HG03135 (cell line): Measurements from ENCODE around the gene MTMR4.
"Not testable (repeated sequence)": the region's sequence is repeated elsewhere in the genome, so short reads cannot be mapped to it uniquely, and the experiment has no call there.

Experiments used
- ATAC-seq: cut with Tn5 transposase; IDR thresholded peaks from one replicate; pipeline ENCODE4 v1.9.1; 2021; ENCODE audit warnings: mild to moderate bottlenecking, moderate library complexity; ENCODE audit not compliant: unreplicated experiment

MTMR4 gene

DNA sequence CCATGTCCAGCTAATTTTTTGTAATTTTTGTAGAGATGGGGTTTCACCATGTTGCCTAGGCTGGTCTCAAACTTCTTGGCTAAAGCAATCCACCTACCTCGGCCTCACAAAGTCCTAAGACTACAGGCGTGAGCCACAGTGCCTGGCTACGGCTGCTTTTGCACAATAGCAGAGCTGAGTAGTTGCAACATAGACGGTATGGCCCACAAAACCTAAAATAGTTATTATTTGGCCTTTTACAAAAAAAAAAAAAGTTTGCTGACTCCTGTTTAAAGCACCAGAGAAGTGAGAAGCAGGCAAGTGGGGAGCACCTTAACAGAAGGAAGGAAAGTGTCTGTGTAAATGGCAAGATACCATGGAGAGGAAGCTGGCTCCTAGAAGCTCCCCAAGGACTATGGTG lies 20.9 kb downstream of the MTMR4 start:
- no peak for ATAC-seq

DNA sequence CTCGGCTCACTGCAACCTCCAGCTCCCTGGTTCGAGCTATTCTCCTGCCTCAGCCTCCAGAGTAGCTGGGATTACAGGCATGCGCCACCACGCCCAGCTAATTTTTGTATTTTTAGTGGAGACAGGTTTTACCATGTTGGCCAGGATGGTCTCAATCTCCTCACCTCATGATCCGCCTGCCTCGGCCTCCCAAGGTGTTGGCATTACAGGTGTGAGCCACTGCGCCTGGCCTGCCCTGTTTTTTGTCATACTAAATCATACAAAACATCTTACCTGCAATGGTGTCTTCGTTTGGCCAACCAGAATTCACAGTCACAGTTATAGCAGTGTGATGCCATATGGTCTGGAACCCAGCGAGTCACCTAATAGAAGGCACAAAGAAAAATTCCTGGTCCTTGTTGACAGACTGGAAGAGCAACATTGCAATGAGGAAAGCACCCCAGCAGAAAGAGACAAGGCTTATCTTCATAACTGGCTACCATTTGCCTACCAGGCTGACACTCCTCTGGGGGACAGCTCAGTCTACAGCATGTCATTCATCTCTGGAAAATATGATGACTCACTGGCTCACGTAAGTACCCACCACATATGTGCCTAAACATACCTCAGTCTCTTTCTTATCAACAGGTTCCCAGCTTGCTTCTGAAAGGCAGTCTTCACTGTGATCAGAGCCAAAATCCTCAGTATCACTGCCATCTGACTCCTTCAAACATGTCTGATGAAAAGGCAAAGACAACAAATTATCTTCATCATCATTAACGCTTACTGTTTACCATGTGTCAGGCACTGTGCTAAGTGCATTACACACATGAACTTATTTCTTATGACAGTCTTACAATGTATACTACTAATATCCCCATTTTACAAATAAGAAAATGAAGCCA lies 22.0 kb downstream of the MTMR4 start:
- no peak for ATAC-seq

DNA sequence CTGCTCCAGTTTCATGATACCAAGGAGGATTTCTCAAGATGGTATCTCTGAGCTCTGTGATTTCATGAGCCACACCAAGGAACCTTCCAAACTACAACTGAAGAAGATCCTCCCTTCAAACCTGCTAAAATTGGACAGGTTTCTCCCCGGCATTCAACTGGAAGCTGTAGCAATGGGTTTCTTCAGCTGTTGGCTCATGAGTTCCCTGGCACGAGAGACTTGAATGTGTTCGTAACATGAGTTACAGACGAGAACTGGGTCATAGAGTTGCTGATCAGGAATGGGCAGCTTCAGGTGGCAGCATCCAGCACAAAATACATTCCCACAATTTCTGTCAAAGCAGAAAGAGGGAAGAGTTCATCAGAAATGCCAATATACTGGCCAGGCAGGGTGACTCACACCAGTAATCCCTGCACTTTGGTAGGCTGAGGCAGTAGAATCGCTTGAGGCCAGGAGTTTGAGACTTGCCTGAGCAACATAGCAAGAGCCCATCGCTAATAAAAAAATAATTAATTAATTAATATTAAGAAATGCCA lies 22.9 kb downstream of the MTMR4 start:
- no peak for ATAC-seq

DNA sequence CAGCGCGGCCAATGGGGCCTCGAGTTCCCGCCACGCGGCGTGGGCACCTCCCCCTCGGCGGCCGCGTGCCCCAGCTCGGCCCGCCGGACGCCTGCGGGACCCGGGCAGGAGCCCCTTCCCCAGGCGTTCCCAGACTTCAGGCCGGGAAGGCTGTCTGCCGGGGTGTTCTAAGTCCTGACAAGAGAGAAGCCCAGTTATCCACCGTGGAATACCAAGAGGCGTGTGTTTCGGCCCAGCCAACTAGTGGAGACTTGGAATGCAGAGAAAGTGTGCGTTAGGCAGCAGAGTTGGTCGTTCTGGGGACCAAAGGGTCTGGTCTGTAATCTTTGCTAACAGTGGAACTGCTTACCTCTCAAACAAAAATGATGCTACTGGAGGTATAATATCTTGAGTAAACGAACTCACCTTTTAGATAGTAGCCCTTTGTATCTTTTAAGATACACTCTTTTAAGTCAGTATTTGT lies 26.0 kb downstream of the MTMR4 start:
- no peak for ATAC-seq

DNA sequence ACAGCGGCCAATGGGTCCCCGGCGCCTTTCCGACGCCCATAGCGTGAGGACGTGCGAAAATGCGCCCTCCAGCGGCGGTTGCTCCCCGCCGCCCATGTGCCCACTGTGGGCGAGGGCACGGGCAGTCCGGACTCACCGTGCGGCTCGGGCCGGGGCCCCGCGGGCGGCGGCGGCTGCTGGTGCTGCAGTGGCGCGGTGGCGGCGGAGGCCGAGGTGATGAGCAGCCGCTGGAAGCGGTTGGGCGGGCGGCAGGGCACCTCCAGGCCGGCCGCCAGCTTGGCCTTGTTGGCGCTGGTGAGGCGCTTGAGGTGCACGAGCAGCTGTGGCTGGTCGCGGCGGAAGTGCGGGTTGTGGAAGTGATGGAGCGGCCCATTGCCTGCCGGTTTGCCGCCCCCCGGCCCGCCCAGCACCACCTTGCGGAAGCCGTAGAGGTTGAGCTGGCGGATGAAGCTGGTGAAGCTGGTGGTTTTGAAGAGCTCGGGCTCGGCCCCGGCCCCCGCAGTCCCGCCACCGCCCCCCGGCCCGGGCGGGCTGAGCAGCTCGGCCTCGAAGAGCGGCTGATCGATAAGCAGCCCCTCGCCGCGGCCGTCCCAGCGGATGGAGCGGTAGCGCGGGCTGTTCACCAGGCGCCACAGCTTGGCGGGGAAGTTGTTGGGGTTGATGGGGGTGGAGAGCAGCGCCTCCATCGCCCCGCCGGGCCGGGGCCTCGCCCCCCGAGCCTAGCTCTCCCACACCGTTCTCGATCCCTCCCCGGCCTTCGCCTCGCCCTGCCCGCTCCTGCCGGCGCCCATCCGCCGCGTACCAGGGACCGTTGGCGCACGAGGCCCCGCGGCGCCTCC lies 26.6 kb downstream of the MTMR4 start, which contains the start of gene HSF5:
Gene HSF5, minus strand, starts transcription at position 820 of the 839 bp plus-strand sequence. Its CDS starts 134 bp downstream, at position 686.
- ATAC-seq: no peak

DNA sequence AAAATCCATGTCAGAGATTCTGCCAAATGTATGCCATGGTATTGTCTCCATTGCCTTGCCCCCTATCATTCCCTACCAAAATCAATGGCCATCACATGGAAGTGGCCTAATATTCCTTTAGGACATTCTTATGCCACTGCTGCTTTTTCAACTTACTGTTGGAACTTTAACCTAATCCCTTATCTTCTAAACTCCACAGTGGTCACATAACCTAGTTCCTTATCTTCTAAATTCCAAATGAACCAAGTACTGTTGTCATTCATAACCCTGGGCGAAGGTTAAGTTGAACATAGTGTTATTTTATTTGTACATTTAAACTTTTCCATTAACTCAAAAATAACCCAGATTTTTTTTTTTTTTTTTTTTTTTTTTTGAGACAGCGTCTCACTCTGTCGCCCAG lies 29.8 kb downstream of the MTMR4 start:
- no peak for ATAC-seq

DNA sequence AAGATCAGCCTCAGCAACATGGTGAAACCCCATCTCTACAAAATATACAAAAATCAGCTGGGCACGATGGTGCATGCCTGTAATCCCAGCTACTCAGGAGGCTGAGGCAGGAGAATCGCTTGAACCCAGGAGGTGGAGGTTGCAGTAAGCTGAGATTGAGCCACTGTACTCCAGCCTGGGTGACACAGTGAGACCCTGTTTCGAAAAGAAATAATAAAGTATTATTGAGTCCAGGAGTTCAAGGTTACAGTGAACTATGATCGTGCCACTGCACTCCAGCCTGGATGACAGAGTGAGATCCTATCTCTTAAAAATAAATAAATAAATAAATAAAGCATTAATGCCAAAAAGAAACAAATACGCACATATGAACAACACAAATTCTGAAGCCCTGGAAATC lies 32.6 kb downstream of the MTMR4 start:
- not testable (repeated sequence) for ATAC-seq

DNA sequence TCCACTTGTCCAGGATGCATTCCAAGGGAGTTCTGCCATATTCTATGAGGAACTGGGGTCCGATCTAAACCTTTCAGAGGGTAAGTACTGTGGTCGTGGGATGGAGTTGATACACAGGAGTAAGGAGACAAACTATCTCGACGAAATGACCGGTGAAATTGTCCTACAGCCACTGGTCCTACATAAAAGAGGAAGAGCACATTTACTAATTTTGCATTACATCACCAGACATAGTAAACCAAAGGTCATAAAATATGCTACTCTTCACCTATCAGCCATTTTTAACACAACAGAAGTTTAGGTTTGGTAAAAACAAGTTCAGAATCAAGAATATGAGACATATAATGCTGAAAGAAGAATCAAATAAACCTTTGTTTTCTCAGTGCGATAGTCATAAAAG lies 34.3 kb downstream of the MTMR4 start:
- no peak for ATAC-seq

DNA sequence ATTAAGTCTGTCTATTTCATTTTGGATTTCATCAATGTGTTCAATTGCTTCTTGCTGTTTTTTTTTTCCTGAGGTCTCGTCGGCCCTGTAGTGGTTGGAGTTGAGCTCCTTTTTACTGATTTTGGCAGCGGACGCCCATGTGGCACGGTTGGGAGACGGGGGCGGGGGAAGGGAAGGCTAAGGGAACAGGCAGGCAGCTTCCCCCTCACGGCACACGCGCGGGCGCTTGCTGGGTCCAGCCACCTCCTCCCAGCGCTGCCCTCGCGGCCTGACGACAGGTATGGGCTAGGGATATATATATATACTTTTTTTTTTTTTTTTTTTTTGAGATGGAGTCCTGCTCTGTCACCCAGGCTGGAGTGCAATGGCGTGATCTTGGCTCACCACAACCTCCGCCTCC lies 37.6 kb downstream of the MTMR4 start:
- ATAC-seq: no peak

DNA sequence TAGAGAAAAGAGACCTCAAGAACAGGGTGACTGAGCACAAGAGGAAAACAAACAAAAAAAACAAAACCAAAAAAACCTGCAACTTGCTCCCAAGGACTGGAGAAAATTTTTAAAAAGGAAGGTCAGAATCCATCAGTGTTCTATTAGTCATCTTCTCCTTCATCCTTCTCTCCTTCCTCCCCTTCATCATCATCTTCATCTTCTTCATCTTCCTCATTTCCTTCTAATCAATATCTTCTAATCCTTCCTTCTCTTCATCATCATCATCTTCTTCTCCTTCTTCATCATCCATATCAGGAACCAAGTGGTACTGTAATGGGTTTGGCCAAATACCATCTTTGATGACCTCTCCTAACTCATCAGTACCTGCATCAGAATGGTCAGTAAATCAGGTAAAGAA lies 38.5 kb downstream of the MTMR4 start:
- ATAC-seq: no peak

DNA sequence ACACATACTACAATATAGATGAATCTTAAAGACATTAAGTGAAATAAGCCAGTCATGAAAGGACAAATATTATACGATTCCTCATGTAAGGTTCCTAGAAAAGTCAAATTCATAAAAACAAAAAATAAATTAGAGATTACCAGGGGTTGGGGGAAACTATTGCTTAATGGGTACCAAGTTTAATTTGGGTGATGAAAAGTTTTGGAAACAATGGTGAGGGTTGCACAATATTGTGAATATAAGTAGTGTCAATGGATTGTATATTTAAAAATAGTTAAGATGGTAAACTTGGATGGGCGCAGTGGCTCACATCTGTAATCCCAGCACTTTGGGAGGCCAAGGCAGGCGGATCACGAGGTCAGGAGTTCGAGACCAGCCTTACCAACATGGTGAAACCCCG lies 44.1 kb downstream of the MTMR4 start:
- ATAC-seq: no peak

DNA sequence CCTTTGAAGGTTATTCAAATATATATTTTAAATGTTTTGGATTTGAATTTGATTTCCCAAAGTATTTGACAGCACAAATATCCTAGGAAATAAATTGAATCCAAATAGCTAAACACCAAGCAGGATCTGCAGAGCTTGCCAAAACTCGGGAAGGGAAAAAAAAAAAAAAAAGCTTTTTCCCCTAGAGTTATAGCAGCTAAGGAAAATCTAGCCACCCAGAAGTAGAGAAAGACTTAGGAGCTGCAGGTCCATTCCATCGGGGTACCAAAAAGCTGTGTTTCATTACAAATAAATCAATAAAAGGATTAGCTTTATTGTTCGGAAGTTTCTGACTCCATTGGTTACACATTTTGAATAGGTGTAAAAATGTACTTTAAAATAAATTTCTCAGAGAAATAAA lies 45.5 kb downstream of the MTMR4 start:
- ATAC-seq: no peak

DNA sequence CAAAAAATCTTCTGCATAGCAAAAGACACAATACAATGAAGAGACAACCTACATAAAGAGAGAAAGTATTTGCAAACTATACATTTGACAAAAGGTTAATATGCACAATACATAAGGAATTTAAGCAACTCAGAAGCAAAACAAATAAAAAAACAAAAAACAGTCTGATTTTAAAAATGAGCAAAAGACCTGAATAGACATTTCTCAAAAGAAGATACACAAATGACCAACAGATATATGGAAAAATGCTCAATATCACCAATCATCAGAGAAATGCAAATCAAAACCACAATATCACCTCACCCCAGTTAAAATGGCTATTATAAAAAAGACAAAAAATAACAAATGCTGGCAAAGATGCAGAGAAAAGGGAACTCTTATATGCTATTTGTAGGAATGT lies 58.9 kb downstream of the MTMR4 start:
- ATAC-seq: no peak

DNA sequence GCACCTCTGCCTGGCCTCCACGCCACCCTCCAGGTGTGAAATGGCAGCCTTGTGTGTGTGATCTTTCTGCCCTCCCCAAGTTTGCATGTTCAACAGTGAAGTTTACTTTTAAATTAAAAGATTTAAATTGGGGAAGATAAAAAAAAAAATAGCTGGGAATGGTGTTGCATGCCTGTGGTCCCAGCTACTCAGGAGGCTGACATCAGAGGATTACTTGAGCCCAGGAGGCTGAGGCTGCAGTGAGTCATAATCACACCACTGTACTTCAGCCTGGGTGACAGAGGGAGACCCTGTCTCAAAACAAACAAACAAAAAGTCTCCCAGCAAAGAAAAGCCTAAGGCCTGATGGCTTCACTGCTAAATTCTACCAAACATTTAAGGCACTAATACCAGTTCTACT lies 61.7 kb downstream of the MTMR4 start:
- no peak for ATAC-seq

DNA sequence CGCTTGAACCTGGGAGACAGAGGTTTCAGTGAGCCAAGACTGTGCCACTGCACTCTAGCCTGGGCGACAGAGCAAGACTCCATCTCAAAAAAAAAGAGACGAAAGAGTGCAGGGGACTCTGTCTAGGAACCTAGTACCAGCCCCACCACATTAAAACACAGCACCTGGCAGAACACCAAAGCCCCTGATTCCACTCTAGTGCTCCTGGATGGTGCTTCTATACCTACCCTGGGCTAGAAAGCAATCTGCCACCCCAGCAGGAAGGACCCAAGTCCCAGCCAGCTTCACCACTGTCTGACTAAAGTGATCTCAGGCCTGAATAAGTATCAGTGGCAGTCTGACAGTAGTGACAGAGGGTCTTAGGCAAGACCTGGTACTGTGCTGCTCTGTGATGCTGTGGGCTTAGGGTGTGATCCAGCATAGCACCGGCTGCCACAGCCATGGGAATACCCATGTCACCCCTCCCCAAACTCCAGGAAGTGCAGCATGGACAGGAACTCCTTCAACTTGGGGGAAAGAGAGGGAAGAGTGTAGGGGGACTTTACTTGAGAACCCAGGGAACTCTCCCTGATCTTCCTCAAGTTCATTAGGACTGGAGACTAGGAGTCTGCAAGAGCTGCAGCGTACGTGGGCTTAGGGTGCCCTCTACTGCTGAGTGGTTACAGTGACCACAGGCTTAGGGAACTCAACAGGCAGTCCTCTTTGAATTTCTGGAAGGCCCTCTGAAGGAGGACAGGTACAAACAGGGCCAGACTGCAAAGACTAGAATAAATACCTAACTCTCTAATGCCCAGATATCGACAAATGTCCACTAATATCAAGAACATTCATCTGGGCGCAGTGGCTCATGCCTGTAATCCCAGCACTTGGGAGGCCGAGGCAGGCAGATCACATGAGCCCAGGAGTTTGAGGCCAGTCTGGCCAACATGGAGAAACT lies 67.1 kb downstream of the MTMR4 start:
- no peak for ATAC-seq

DNA sequence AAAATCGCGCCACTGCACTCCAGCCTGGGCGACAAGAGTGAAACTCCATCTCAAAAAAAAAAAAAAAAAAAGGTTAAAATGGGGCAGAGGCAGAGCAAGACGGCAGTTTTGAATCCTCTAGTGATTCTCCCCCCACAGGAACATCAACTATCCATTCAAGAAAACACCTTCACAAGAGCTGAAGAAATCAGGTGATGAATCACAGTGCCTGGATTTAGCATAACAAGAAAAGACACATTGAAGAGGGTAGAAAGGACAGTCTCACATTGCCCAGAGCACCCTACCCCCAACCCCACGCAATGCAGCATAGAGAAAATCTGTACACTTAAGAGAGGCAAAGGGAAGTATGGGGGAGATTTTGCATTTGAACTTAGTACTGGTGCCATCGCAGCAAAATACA lies 68.4 kb downstream of the MTMR4 start:
- ATAC-seq: no peak
